GM23338 (cell line): ENCODE results near the gene HK2. TPM values are rescaled to one million over a fixed set of nuclear protein-coding genes. Genes with fewer than 3 reads are reported as not detected.

Source experiments
- ATAC-seq: fragments of 200-7000 bp; cut with Tn5 transposase; 3 replicates; pipeline ENCODE4 v1.9.1; 2020
- DNase-seq: peaks from one replicate; pipeline ENCODE4 v3.0.0-alpha.2; 2015; ENCODE audit warnings: low spot score
- H2AFZ ChIP-seq: fragments of 200-600 bp; sonication (generic); 2 replicates; pipeline ENCODE4 v1.8.0; 2016; ENCODE audit warnings: antibody characterized with exemption, mild to moderate bottlenecking, moderate library complexity
- H3F3A ChIP-seq: fragments of 200-600 bp; sonication (generic); replicated peaks from 2 replicates; pipeline ENCODE4 v1.8.0; 2017; ENCODE audit warnings: antibody characterized with exemption, mixed run types, low read depth
- H3K27ac ChIP-seq: fragments of 200-600 bp; sonication (generic); 2 replicates; pipeline ENCODE4 v1.6.1; 2016; ENCODE audit warnings: low read depth
- H3K27me3 ChIP-seq: fragments of 200-600 bp; sonication (generic); 2 replicates; pipeline ENCODE4 v1.8.0; 2016; ENCODE audit warnings: mild to moderate bottlenecking, mixed run types, moderate library complexity; ENCODE audit not compliant: insufficient read depth
- H3K36me3 ChIP-seq: fragments of 200-600 bp; sonication (generic); 2 replicates; pipeline ENCODE4 v1.8.0; 2016; ENCODE audit warnings: mild to moderate bottlenecking; ENCODE audit not compliant: insufficient read depth
- H3K4me1 ChIP-seq: fragments of 200-600 bp; sonication (generic); 2 replicates; pipeline ENCODE4 v1.8.0; 2016; ENCODE audit warnings: mild to moderate bottlenecking, moderate library complexity; ENCODE audit not compliant: insufficient read depth
- H3K4me2 ChIP-seq: fragments of 200-600 bp; sonication (generic); 2 replicates; pipeline ENCODE4 v1.7.1; 2017; ENCODE audit warnings: mixed run types
- H3K4me3 ChIP-seq: fragments of 200-600 bp; sonication (generic); 2 replicates; pipeline ENCODE4 v1.6.1; 2016; ENCODE audit warnings: mixed run types
- H3K79me2 ChIP-seq: fragments of 200-600 bp; sonication (generic); replicated peaks from 2 replicates; pipeline ENCODE4 v1.8.0; 2017; ENCODE audit warnings: mild to moderate bottlenecking; ENCODE audit not compliant: insufficient read depth
- H3K9me2 ChIP-seq: fragments of 200-600 bp; sonication (generic); 2 replicates; pipeline ENCODE4 v1.8.0; 2017; ENCODE audit not compliant: insufficient read depth
- H4K20me1 ChIP-seq: fragments of 200-600 bp; sonication (generic); replicated peaks from 2 replicates; pipeline ENCODE4 v1.8.0; 2017; ENCODE audit warnings: mild to moderate bottlenecking; ENCODE audit not compliant: insufficient read depth
- H3K27ac Mint-ChIP-seq: 2 replicates; pipeline ENCODE4 v1.8.0; 2020; ENCODE audit warnings: inconsistent platforms, mild to moderate bottlenecking, moderate library complexity, mixed read lengths
- H3K27me3 Mint-ChIP-seq: 3 replicates; pipeline ENCODE4 v1.8.0; 2022; ENCODE audit warnings: low read depth, mild to moderate bottlenecking, moderate library complexity, mixed read lengths, inconsistent platforms; ENCODE audit not compliant: insufficient read depth, poor library complexity
- H3K36me3 Mint-ChIP-seq: 3 replicates; pipeline ENCODE4 v1.8.0; 2021; ENCODE audit warnings: low read depth, mild to moderate bottlenecking, inconsistent platforms, moderate library complexity, mixed read lengths
- H3K4me1 Mint-ChIP-seq: 3 replicates; pipeline ENCODE4 v1.8.0; 2020; ENCODE audit warnings: mild to moderate bottlenecking, inconsistent platforms, mixed read lengths
- H3K4me3 Mint-ChIP-seq: 3 replicates; pipeline ENCODE4 v1.8.0; 2021; ENCODE audit warnings: moderate library complexity, mild to moderate bottlenecking, inconsistent platforms, mixed read lengths
- H3K9me3 Mint-ChIP-seq: 3 replicates; pipeline ENCODE4 v1.8.0; 2020; ENCODE audit warnings: moderate library complexity, mild to moderate bottlenecking, inconsistent platforms, mixed read lengths
- CTCF ChIP-seq, 2 experiments: fragments of 200-600 bp in 1 of 2; sonication (generic) in 1 of 2; conservative IDR thresholded peaks; 2 replicates each; pipeline versions ENCODE4 v1.5.1 to v1.6.1; 2016 to 2017; ENCODE audit warnings: antibody characterized with exemption in 2 of 2, low read depth in 2 of 2, mild to moderate bottlenecking in 2 of 2, moderate library complexity in 1 of 2
- REST ChIP-seq: IDR thresholded peaks from one replicate; pipeline ENCODE4 v1.6.1; 2018; ENCODE audit warnings: antibody characterized with exemption; ENCODE audit not compliant: unreplicated experiment
- ZNF462 ChIP-seq: fragments of 250-450 bp; sonication (Bioruptor Pico); IDR thresholded peaks from 2 replicates; pipeline ENCODE4 v1.5.0; 2020; ENCODE audit warnings: mild to moderate bottlenecking, moderate library complexity
- polyA plus RNA-seq: library from polyadenylated mRNA; unstranded; fragments of >200 nt; fragmentation: Nextera tagmentation; extraction: Ambion mirVana; gene quantifications from 2 replicates; pipeline ENCODE4 v1.2.1, GENCODE V29; 2016
- total RNA-seq: library from RNA; depleted of rRNA; stranded (reverse); fragments of >200 nt; shearing (Covaris generic); gene quantifications from 2 replicates; pipeline ENCODE4 v1.2.3, GENCODE V29; 2014

Gene HK2
- total and polyA plus RNA-seq, 2 experiments from 2014 or later = 23.2 to 54.7 TPM

- TF ChIP-seq ZNF462 (CRISPR knock-in tag) = no peak
These were observed 59.4 kb downstream of the HK2 start (continued) for GRCh38 chr2:74893332-74893731.

- Histone ChIP-seq H3K4me2 (no peak overlapping the region), H3K4me3 (no peak overlapping the region), H3K36me3 (peaks cover 14% of the 10 kb centered on the region; the same call in 1 of the 2 replicates), H3K4me1 (peaks cover 16% of the 10 kb centered on the region), H3K79me2 (no peaks in the 10 kb centered on the region), H3K27ac (no peak overlapping the region), H3K9me2 (no peaks in the 10 kb centered on the region), H2AFZ (no peak overlapping the region), H3F3A (no peaks in the 10 kb centered on the region), H3K27me3 (no peaks in the 10 kb centered on the region), H4K20me1 (no peaks in the 10 kb centered on the region; the same call in 1 of the 2 replicates)
- H3K27me3 Mint-ChIP-seq = peaks cover 1% of the 10 kb centered on the region
- no peaks in the 10 kb centered on the region; the same call in 1 of the 3 replicates for H3K9me3 Mint-ChIP-seq
- H3K36me3 Mint-ChIP-seq = peaks cover 63% of the 10 kb centered on the region
- H3K4me1 Mint-ChIP-seq = peaks cover 21% of the 10 kb centered on the region
- H3K27ac Mint-ChIP-seq = no peak overlapping the region; the same call in 1 of the 2 replicates
- no peak overlapping the region for H3K4me3 Mint-ChIP-seq
- no peak for TF ChIP-seq REST
- no peak for TF ChIP-seq CTCF (conservative IDR thresholded peaks at IDR 0.05; ENCODE audit: low read depth in 2 of 2)
- DNase-seq (no peak), ATAC-seq (0 out of 3 replicates have a peak, but pooled peaks have one; percentile 29)
These were observed 60.5 kb downstream of the HK2 start for GRCh38 chr2:74894272-74894981.
